HG02884 (cell line): ENCODE data around the gene RGN.
"Not testable (repeated sequence)": the region's sequence is repeated elsewhere in the genome, so short reads cannot be mapped to it uniquely, and the experiment has no call there.

ENCODE experiments used
- ATAC-seq: cut with Tn5 transposase; IDR thresholded peaks from one replicate; pipeline ENCODE4 v1.9.1; 2021; ENCODE audit warnings: mild to moderate bottlenecking, moderate library complexity; ENCODE audit not compliant: unreplicated experiment

The RGN gene

GRCh38 chrX:47078129-47079043 lies at the start of gene RGN:
TSS of gene RGN (plus strand) at chrX:47078443. CDS start at chrX:47081145, 2,702 bp downstream.
- no peak for ATAC-seq

- ATAC-seq = no peak
These were observed 47.9 kb upstream of the RGN start for GRCh38 chrX:47030339-47030738.

GRCh38 chrX:47047989-47048388 lies 30.3 kb upstream of the RGN start:
- ATAC-seq = no peak

- ATAC-seq = no peak
These were observed 18.9 kb upstream of the RGN start for GRCh38 chrX:47059142-47059874.

GRCh38 chrX:47060708-47061107 lies 17.5 kb upstream of the RGN start:
- no peak for ATAC-seq

GRCh38 chrX:47061238-47061919 lies 16.9 kb upstream of the RGN start:
- no peak for ATAC-seq

GRCh38 chrX:47063179-47063578 lies 15.1 kb upstream of the RGN start:
- ATAC-seq = no peak

- ATAC-seq = no peak
These were observed 10.0 kb upstream of the RGN start for GRCh38 chrX:47068214-47068613.

- no peak for ATAC-seq
These were observed 9.5 kb upstream of the RGN start for GRCh38 chrX:47068720-47069119.

- ATAC-seq = no peak
These were observed 2.1 kb downstream of the RGN start for GRCh38 chrX:47080215-47080914.

GRCh38 chrX:47080915-47081236 lies 2.6 kb downstream of the RGN start:
- no peak for ATAC-seq

- no peak for ATAC-seq
These were observed 13.0 kb downstream of the RGN start for GRCh38 chrX:47091149-47091775.

GRCh38 chrX:47093248-47093647 lies 15.0 kb downstream of the RGN start:
- ATAC-seq = no peak

- no peak for ATAC-seq
These were observed 15.6 kb downstream of the RGN start for GRCh38 chrX:47093860-47094259.

GRCh38 chrX:47097018-47097417 lies 18.8 kb downstream of the RGN start:
- no peak for ATAC-seq

- no peak for ATAC-seq
These were observed 20.3 kb downstream of the RGN start for GRCh38 chrX:47098338-47099094.

- ATAC-seq = no peak
These were observed 23.0 kb downstream of the RGN start for GRCh38 chrX:47101206-47101605.

GRCh38 chrX:47110936-47111615 lies 32.8 kb downstream of the RGN start:
- ATAC-seq = not testable (repeated sequence)

GRCh38 chrX:47112316-47112954 lies 34.2 kb downstream of the RGN start:
- ATAC-seq = no peak
